Measurements from ENCODE around the gene SYAP1. TPM values are rescaled to one million over a fixed set of nuclear protein-coding genes. Genes with fewer than 3 reads are reported as not detected.

Gene SYAP1
- total and polyA plus RNA-seq, 9 of the 15 experiments (the other 6 are each of a cell fraction or from before 2014, with no cell fraction given): 5.7 to 35.3 (median 27.6) TPM

GRCh38 chrX:16797358-16797757, 77.9 kb downstream of the SYAP1 start:
- H3K27me3 ChIP-seq (ENCODE audit: control insufficient read depth in 2 of 2, insufficient read depth in 2 of 2, low read length in 2 of 2): no peaks in the 10 kb centered on the region
- H3K4me1 ChIP-seq (replicated peaks in 1 of 2; ENCODE audit: control insufficient read depth in 2 of 2, insufficient read depth in 2 of 2, low read length in 2 of 2): no peaks in the 10 kb centered on the region; a peak in 2 of 5 replicates
- peaks cover 64% of the 10 kb centered on the region for H3K36me3 ChIP-seq (ENCODE audit: control insufficient read depth, insufficient read depth, low read length)
- no peak for ATAC-seq
- DNase-seq (ENCODE audit: extremely low read depth in 1 of 4, low spot score in 3 of 4): no peak
- ChIA-PET POLR2A (interaction anchor here (1.5 to 3.1 kb wide), 3 partner anchors 9 to 27 kb away, joined by 4 to 15 read pairs (median 12); no protein-coding TSS in a partner anchor), CTCF (ENCODE audit: low intra/inter-chr PET ratio) (no interaction called here)
- intact Hi-C loops (cut with micrococcal nuclease) (no loop called here), in situ Hi-C loops (cut with MboI) (no loop called here)
- H3K9ac ChIP-seq (ENCODE audit: insufficient read depth in 1 of 2, low read depth in 2 of 2, low read length in 2 of 2): no peak overlapping the region
- no TSS peak for BruUV-seq (replicated peaks)
- H3K9me3 ChIP-seq (replicated peaks; ENCODE audit: control insufficient read depth, insufficient read depth, low read depth, low read length): no peaks in the 10 kb centered on the region
- H3K4me2 ChIP-seq (ENCODE audit: insufficient read depth, low read length): no peak overlapping the region
- no peaks in the 10 kb centered on the region for H3K9me1 ChIP-seq (ENCODE audit: control insufficient read depth, insufficient read depth, low read length)
- WGBS (ENCODE audit: insufficient coverage, low coverage, missing lambda C conversion rate): 85% methylated on average over 4 of the region's 5 CpGs
- TF ChIP-seq, protein P1, sequence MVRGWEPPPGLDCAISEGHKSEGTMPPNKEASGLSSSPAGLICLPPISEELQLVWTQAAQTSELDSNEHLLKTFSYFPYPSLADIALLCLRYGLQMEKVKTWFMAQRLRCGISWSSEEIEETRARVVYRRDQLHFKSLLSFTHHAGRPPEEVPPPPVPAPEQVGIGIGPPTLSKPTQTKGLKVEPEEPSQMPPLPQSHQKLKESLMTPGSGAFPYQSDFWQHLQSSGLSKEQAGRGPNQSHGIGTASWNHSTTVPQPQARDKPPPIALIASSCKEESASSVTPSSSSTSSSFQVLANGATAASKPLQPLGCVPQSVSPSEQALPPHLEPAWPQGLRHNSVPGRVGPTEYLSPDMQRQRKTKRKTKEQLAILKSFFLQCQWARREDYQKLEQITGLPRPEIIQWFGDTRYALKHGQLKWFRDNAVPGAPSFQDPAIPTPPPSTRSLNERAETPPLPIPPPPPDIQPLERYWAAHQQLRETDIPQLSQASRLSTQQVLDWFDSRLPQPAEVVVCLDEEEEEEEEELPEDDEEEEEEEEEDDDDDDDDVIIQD (CRISPR knock-in tag; IDR thresholded peaks at IDR 0.05): no peak
- TF ChIP-seq ZFP30 (CRISPR knock-in tag; IDR thresholded peaks at IDR 0.05; ENCODE audit: borderline replicate concordance) (no peak), BMI1 (IDR thresholded peaks at IDR 0.05; ENCODE audit: low read length) (no peak), ZNF699 (CRISPR knock-in tag; IDR thresholded peaks at IDR 0.05; ENCODE audit: insufficient replicate concordance) (no peak), ATF1 (CRISPR knock-in tag; IDR thresholded peaks at IDR 0.05) (no peak), ATF1 (tag; IDR thresholded peaks at IDR 0.05) (no peak), ZNF764 (CRISPR knock-in tag; IDR thresholded peaks at IDR 0.05; ENCODE audit: low read depth) (no peak), MEF2A (IDR thresholded peaks at IDR 0.05; ENCODE audit: control insufficient read depth, low read depth, low read length) (no peak), TAF15 (IDR thresholded peaks at IDR 0.05; ENCODE audit: low read depth, low read length) (no peak), ZNF384 (IDR thresholded peaks at IDR 0.05; ENCODE audit: low read depth, low read length) (no peak), ZBED1 (IDR thresholded peaks at IDR 0.05) (no peak), MCM2 (IDR thresholded peaks at IDR 0.05; ENCODE audit: low read depth) (no peak), ZBTB17 (CRISPR knock-in tag; IDR thresholded peaks at IDR 0.05) (no peak)
- TF ChIP-seq, protein P2, sequence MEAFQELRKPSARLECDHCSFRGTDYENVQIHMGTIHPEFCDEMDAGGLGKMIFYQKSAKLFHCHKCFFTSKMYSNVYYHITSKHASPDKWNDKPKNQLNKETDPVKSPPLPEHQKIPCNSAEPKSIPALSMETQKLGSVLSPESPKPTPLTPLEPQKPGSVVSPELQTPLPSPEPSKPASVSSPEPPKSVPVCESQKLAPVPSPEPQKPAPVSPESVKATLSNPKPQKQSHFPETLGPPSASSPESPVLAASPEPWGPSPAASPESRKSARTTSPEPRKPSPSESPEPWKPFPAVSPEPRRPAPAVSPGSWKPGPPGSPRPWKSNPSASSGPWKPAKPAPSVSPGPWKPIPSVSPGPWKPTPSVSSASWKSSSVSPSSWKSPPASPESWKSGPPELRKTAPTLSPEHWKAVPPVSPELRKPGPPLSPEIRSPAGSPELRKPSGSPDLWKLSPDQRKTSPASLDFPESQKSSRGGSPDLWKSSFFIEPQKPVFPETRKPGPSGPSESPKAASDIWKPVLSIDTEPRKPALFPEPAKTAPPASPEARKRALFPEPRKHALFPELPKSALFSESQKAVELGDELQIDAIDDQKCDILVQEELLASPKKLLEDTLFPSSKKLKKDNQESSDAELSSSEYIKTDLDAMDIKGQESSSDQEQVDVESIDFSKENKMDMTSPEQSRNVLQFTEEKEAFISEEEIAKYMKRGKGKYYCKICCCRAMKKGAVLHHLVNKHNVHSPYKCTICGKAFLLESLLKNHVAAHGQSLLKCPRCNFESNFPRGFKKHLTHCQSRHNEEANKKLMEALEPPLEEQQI (IDR thresholded peaks at IDR 0.05): no peak
- TF ChIP-seq, protein P3, sequence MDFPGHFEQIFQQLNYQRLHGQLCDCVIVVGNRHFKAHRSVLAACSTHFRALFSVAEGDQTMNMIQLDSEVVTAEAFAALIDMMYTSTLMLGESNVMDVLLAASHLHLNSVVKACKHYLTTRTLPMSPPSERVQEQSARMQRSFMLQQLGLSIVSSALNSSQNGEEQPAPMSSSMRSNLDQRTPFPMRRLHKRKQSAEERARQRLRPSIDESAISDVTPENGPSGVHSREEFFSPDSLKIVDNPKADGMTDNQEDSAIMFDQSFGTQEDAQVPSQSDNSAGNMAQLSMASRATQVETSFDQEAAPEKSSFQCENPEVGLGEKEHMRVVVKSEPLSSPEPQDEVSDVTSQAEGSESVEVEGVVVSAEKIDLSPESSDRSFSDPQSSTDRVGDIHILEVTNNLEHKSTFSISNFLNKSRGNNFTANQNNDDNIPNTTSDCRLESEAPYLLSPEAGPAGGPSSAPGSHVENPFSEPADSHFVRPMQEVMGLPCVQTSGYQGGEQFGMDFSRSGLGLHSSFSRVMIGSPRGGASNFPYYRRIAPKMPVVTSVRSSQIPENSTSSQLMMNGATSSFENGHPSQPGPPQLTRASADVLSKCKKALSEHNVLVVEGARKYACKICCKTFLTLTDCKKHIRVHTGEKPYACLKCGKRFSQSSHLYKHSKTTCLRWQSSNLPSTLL (IDR thresholded peaks at IDR 0.05): no peak
- H3K4me3 ChIP-seq: no peak overlapping the region
- no peak overlapping the region for H2AFZ ChIP-seq (ENCODE audit: low read depth, low read length)
- FAIRE-seq: no peak
- H3K79me2 ChIP-seq (ENCODE audit: control insufficient read depth, insufficient read depth, low read length): peaks cover 79% of the 10 kb centered on the region
- no peak overlapping the region for H3K27ac ChIP-seq (ENCODE audit: extremely low read depth, low read depth, low read length)
- H4K20me1 ChIP-seq (replicated peaks; ENCODE audit: control insufficient read depth, insufficient read depth, low read length): no peaks in the 10 kb centered on the region

Data from K562 (cell line).